Measurements from ENCODE around the gene INSYN2B. TPM values are rescaled to one million over a fixed set of nuclear protein-coding genes. Genes with fewer than 3 reads are reported as not detected.

Gene INSYN2B
- total RNA-seq (2021; ENCODE audit: unreplicated experiment) = not detected
- not detected in 2 replicates for polyA plus RNA-seq (2012)
- percentile 2 among the genes with signal in this experiment for Bru-seq, nascent RNA
- not detected for BruChase-seq, experiment 1, labeled RNA remaining after a 6-hour chase
- not detected for BruChase-seq, experiment 2, labeled RNA remaining after a 2-hour chase
- long read RNA-seq = 0 reads

DNA sequence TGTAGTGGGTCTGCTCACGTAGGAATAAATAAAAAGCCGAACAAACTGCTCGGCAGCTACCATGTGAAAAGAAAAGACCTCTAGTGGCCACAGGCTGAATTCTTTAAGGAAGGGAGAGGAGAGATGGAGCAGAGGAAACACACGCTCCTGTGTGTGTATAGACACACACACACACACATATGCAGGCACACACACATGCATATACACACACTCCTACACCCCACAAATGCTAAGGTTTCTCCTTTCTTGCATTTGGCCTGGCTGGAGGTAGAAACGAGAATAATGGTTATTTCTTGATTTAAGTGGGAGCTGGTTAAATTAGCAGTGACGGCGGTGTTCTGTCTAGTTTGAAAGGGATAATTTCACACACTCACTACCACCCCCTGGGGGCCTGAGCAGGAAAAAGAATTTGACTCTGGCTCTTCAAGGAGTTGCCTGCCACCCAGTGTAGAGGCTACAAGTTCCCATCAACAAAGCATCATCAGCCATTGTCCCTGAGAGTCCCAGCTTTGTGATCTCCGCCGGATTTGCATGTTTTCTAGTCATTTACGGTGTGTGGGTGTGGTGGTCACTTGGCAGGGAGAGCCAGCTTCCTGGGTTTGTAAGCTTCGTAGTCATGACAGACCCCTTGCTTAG lies at the start of gene INSYN2B:
INSYN2B (minus strand) TSS at position 78 of the 636 bp plus-strand sequence. CDS start 96,597 bp downstream, outside the sequence.
- Histone ChIP-seq H3K27me3 (ENCODE audit: insufficient read depth, low read length) (peaks cover 46% of the 10 kb centered on the region), H2AFZ (ENCODE audit: low read depth, low read length, poor library complexity, severe bottlenecking) (peak within 1 kb of the TSS; percentile 58), H3K9ac (ENCODE audit: low read length) (no peak within 1 kb of the TSS), H3K4me1 (ENCODE audit: control insufficient read depth in 1 of 2, insufficient read depth in 2 of 2, low read length in 2 of 2) (peaks cover 0 to 3% of the 10 kb centered on the region in 2 experiments; a peak in 1 of 4 replicates), H3K27ac (ENCODE audit: low read depth, low read length) (no peak within 1 kb of the TSS), H3K4me2 (ENCODE audit: low read length) (peak within 1 kb of the TSS; percentile 52), H3K79me2 (ENCODE audit: insufficient read depth, low read length) (no peaks in the 10 kb centered on the region), H3K36me3 (ENCODE audit: control insufficient read depth in 1 of 2, insufficient read depth in 2 of 2, low read length in 2 of 2) (no peaks in the 10 kb centered on the region), H4K20me1 (ENCODE audit: insufficient read depth) (no peaks in the 10 kb centered on the region), H3K4me3 (replicated peaks in 1 of 2; ENCODE audit: low read depth in 1 of 2, low read length in 2 of 2) (no peak within 1 kb of the TSS), H3K9me2 (ENCODE audit: insufficient read depth) (no peaks in the 10 kb centered on the region), H3K9me3 (ENCODE audit: control insufficient read depth in 1 of 2, insufficient read depth in 1 of 2, low read depth in 1 of 2, low read length in 2 of 2) (no peaks in the 10 kb centered on the region)
- intact Hi-C loops (cut with micrococcal nuclease) = loop anchor here (1.0 to 5.0 kb wide), 2 partner anchors 278 to 1273 kb away; no protein-coding TSS in a partner anchor
- ChIA-PET POLR2A (interaction anchor here (1.3 kb wide), 1 partner anchor 397 kb away, joined by 3 read pairs; the partner anchor contains the start of gene SPDL1), RAD21 (ENCODE audit: low non-redundant PET in 1 of 2, low total read pairs in 2 of 2, uncharacterized antibody in 2 of 2, unreplicated experiment in 2 of 2) (no interaction called here), CTCF (interaction anchor here (0.9 to 2.4 kb wide), 11 partner anchors 9 to 282 kb away, joined by 3 to 18 read pairs (median 3); no protein-coding TSS in a partner anchor)
- no TSS peak for BruUV-seq (replicated peaks)
- peak; percentile 91 for ATAC-seq
- peak; percentile 56 for DNase-seq (ENCODE audit: low read depth, low spot score)
- TF ChIP-seq TCF7L2 (IDR thresholded peaks at IDR 0.05; ENCODE audit: borderline replicate concordance, extremely low read depth, insufficient read depth, insufficient read length) (no peak), ELF1 (IDR thresholded peaks at IDR 0.05; ENCODE audit: borderline replicate concordance, low read depth) (no peak), CEBPB (IDR thresholded peaks at IDR 0.05; ENCODE audit: low read depth) (no peak), RAD21 (IDR thresholded peaks at IDR 0.05; ENCODE audit: low read depth) (peak; percentile 44), EZH2phosphoT487 (IDR thresholded peaks at IDR 0.05; ENCODE audit: borderline replicate concordance) (no peak), POLR2A (IDR thresholded peaks at IDR 0.05; ENCODE audit: borderline replicate concordance, extremely low read depth, insufficient read depth, insufficient read length) (no peak), EZH2 (IDR thresholded peaks at IDR 0.05) (no peak), ZNF274 (IDR thresholded peaks at IDR 0.05; ENCODE audit: low read depth, low read length) (no peak), YY1 (IDR thresholded peaks at IDR 0.05; ENCODE audit: extremely low read depth, insufficient replicate concordance, low read depth, low read length) (no peak), SP1 (IDR thresholded peaks at IDR 0.05; ENCODE audit: low read depth) (no peak), POLR2AphosphoS5 (IDR thresholded peaks at IDR 0.05; ENCODE audit: low read depth, low read length) (no peak), EGR1 (IDR thresholded peaks at IDR 0.05; ENCODE audit: low read depth) (no peak), FOSL1 (IDR thresholded peaks at IDR 0.05; ENCODE audit: low read depth) (0 out of 2 replicates have a peak, but pooled peaks have one; percentile 6), CBX3 (IDR thresholded peaks at IDR 0.05; ENCODE audit: low read depth) (peak; percentile 42; the same call in 1 of the 2 replicates)
- TF ChIP-seq, protein P1, sequence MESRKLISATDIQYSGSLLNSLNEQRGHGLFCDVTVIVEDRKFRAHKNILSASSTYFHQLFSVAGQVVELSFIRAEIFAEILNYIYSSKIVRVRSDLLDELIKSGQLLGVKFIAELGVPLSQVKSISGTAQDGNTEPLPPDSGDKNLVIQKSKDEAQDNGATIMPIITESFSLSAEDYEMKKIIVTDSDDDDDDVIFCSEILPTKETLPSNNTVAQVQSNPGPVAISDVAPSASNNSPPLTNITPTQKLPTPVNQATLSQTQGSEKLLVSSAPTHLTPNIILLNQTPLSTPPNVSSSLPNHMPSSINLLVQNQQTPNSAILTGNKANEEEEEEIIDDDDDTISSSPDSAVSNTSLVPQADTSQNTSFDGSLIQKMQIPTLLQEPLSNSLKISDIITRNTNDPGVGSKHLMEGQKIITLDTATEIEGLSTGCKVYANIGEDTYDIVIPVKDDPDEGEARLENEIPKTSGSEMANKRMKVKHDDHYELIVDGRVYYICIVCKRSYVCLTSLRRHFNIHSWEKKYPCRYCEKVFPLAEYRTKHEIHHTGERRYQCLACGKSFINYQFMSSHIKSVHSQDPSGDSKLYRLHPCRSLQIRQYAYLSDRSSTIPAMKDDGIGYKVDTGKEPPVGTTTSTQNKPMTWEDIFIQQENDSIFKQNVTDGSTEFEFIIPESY (IDR thresholded peaks at IDR 0.05; ENCODE audit: extremely low read depth, insufficient replicate concordance, low read length) = no peak
- TF ChIP-seq, protein P2, sequence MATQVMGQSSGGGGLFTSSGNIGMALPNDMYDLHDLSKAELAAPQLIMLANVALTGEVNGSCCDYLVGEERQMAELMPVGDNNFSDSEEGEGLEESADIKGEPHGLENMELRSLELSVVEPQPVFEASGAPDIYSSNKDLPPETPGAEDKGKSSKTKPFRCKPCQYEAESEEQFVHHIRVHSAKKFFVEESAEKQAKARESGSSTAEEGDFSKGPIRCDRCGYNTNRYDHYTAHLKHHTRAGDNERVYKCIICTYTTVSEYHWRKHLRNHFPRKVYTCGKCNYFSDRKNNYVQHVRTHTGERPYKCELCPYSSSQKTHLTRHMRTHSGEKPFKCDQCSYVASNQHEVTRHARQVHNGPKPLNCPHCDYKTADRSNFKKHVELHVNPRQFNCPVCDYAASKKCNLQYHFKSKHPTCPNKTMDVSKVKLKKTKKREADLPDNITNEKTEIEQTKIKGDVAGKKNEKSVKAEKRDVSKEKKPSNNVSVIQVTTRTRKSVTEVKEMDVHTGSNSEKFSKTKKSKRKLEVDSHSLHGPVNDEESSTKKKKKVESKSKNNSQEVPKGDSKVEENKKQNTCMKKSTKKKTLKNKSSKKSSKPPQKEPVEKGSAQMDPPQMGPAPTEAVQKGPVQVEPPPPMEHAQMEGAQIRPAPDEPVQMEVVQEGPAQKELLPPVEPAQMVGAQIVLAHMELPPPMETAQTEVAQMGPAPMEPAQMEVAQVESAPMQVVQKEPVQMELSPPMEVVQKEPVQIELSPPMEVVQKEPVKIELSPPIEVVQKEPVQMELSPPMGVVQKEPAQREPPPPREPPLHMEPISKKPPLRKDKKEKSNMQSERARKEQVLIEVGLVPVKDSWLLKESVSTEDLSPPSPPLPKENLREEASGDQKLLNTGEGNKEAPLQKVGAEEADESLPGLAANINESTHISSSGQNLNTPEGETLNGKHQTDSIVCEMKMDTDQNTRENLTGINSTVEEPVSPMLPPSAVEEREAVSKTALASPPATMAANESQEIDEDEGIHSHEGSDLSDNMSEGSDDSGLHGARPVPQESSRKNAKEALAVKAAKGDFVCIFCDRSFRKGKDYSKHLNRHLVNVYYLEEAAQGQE (IDR thresholded peaks at IDR 0.05; ENCODE audit: low read depth) = no peak
- TF ChIP-seq, protein P3, sequence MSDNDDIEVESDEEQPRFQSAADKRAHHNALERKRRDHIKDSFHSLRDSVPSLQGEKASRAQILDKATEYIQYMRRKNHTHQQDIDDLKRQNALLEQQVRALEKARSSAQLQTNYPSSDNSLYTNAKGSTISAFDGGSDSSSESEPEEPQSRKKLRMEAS (IDR thresholded peaks at IDR 0.05) = 0 out of 2 replicates have a peak, but pooled peaks have one; percentile 16
- TF ChIP-seq, protein P4, sequence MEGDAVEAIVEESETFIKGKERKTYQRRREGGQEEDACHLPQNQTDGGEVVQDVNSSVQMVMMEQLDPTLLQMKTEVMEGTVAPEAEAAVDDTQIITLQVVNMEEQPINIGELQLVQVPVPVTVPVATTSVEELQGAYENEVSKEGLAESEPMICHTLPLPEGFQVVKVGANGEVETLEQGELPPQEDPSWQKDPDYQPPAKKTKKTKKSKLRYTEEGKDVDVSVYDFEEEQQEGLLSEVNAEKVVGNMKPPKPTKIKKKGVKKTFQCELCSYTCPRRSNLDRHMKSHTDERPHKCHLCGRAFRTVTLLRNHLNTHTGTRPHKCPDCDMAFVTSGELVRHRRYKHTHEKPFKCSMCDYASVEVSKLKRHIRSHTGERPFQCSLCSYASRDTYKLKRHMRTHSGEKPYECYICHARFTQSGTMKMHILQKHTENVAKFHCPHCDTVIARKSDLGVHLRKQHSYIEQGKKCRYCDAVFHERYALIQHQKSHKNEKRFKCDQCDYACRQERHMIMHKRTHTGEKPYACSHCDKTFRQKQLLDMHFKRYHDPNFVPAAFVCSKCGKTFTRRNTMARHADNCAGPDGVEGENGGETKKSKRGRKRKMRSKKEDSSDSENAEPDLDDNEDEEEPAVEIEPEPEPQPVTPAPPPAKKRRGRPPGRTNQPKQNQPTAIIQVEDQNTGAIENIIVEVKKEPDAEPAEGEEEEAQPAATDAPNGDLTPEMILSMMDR (IDR thresholded peaks at IDR 0.05 in 2 of 3, conservative IDR thresholded peaks at IDR 0.05 in 1 of 3; ENCODE audit: borderline replicate concordance in 1 of 3, insufficient read depth in 1 of 3, low read depth in 2 of 3, low read length in 2 of 3) = peak; percentile 51 to 93 (median 71)
